ENCODE results near the gene KRT78. TPM values are rescaled to one million over a fixed set of nuclear protein-coding genes. Genes with fewer than 3 reads are reported as not detected.

Gene KRT78
- total RNA-seq, 2 donors from 2014 or later = not detected

- no peak overlapping the region for H3K4me3 ChIP-seq (ENCODE audit: low read length)
- DNase-seq = no peak
- no peaks in the 10 kb centered on the region for H3K4me1 ChIP-seq (ENCODE audit: control insufficient read depth, insufficient read depth, low read length)
- WGBS, 2 experiments (ENCODE audit: insufficient coverage in 1 of 2, insufficient read length in 1 of 2) = 90 to 94% methylated on average over 3 to 5 of the region's 5 CpGs
- peaks cover 11% of the 10 kb centered on the region for H3K27me3 Mint-ChIP-seq (ENCODE audit: insufficient read depth)
- no peaks in the 10 kb centered on the region for H3K4me1 Mint-ChIP-seq
- no peak overlapping the region for H3K27ac ChIP-seq (ENCODE audit: low read depth, low read length)
- H3K27ac Mint-ChIP-seq = no peak overlapping the region
- H3K9me3 ChIP-seq (ENCODE audit: control insufficient read depth, low read length) = no peaks in the 10 kb centered on the region
- H3K36me3 Mint-ChIP-seq (ENCODE audit: low read depth) = no peaks in the 10 kb centered on the region
- no peak for TF ChIP-seq CTCF (conservative IDR thresholded peaks at IDR 0.05)
- H3K4me3 Mint-ChIP-seq = no peak overlapping the region
- H3K27me3 ChIP-seq (ENCODE audit: control insufficient read depth, insufficient read depth, low read length, poor library complexity, severe bottlenecking) = no peaks in the 10 kb centered on the region
- H3K9me3 Mint-ChIP-seq = no peaks in the 10 kb centered on the region
- H3K36me3 ChIP-seq (ENCODE audit: control insufficient read depth, insufficient read depth, low read length) = no peaks in the 10 kb centered on the region
- H3K9ac ChIP-seq (ENCODE audit: extremely low read depth, low read length, poor library complexity, severe bottlenecking) = no peak overlapping the region
Observed at GRCh38 chr12:52794479-52795331, 54.1 kb downstream of the KRT78 start.

DNA sequence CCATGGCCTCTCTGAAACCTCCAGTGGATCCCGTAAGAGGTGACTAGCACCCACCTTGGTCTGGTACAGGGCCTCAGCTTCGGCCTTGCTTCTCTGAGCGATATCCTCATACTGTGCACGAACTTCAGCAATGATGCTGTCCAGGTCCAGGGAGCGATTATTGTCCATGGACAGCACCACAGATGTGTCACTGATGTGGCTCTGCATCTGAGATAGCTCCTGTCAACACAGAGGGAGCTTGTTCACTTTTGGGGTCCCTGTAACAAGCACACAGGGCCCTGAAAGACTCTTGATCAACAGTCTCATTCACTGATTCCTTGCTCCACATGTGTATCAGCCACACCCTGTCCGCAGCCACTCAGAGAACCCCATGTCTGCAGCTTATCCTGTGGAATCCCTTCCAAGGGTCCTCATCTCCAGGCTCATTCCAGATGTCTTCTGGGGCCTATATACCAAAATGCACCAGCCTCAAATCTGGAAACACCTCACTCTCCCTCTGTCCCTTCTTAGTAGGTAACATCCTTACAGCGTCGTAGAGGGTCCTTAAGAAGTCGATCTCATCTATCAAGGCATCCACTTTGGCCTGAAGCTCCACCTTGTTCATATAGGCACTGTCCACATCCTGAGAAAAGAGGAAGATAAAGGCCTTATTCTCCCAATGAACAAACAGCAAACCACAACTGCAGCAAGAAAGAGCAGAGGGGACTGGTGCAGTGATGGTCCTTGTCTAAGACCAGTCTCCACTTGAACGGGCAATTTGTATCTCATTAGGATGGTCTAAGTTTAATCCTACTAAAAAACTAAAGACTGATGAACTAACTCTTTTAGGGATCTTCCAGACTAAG, 56.4 kb downstream of the KRT78 start:
- Mint-ChIP-seq H3K4me3 (no peak overlapping the region), H3K27ac (no peak overlapping the region), H3K27me3 (ENCODE audit: insufficient read depth) (peaks cover 27% of the 10 kb centered on the region), H3K36me3 (ENCODE audit: low read depth) (no peaks in the 10 kb centered on the region), H3K4me1 (no peaks in the 10 kb centered on the region), H3K9me3 (no peaks in the 10 kb centered on the region)
- Histone ChIP-seq H3K4me1 (ENCODE audit: control insufficient read depth, insufficient read depth, low read length) (no peaks in the 10 kb centered on the region), H3K27me3 (ENCODE audit: control insufficient read depth, insufficient read depth, low read length, poor library complexity, severe bottlenecking) (no peaks in the 10 kb centered on the region), H3K27ac (ENCODE audit: low read depth, low read length) (no peak overlapping the region), H3K9me3 (ENCODE audit: control insufficient read depth, low read length) (no peaks in the 10 kb centered on the region), H3K36me3 (ENCODE audit: control insufficient read depth, insufficient read depth, low read length) (no peaks in the 10 kb centered on the region), H3K9ac (ENCODE audit: extremely low read depth, low read length, poor library complexity, severe bottlenecking) (no peak overlapping the region), H3K4me3 (ENCODE audit: low read length) (no peak overlapping the region)
- WGBS, 2 experiments (ENCODE audit: insufficient coverage in 1 of 2, insufficient read length in 1 of 2) = 93 to 95% methylated on average over 10 of the region's 10 CpGs
- no peak for TF ChIP-seq CTCF (conservative IDR thresholded peaks at IDR 0.05)
- no peak for DNase-seq

DNA sequence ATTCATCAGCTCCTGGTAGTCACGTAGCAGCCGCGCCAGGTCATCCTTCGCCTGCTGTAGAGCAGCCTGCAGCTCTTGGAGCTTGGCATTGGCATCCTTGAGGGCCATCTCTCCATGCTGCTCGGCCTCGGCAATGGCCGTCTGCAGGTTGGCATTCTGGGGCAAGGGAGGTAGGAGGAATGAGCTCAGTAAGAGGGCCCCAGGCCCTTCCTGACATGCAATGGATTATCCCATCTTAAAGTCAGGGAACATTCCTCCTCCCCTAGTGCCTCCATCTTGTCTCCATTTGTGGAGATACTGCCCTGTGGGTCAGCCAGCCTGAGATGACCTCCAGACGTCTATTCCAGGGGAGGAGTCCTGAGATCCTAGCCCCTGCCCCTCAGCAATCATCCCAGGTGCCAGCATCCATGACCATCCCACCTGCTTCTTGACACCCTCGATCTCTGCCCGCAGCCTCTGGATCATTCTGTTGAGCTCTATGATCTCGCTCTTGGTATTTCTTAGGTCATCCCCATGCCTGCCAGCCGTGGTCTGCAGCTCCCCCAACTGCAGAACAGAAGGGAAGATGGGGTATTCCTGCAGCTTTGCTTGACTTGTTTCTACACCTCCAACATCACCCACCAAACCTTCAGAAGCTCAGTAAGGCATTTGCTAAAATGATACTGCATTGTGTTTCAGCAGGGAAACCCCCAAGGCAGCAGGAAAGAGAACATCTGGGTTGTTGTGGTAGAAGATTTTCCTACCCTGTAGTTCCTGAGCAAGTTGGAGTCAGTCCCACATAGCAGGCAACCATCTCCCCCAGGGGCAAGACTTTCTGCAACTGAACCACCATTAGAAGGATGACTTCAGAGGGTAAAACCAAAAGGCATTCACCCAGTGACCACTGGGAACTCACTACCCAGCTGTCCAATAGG, 57.3 kb downstream of the KRT78 start:
- TF ChIP-seq CTCF (conservative IDR thresholded peaks at IDR 0.05) = no peak
- no peak overlapping the region for H3K9ac ChIP-seq (ENCODE audit: extremely low read depth, low read length, poor library complexity, severe bottlenecking)
- no peaks in the 10 kb centered on the region for H3K36me3 ChIP-seq (ENCODE audit: control insufficient read depth, insufficient read depth, low read length)
- Mint-ChIP-seq H3K27me3 (ENCODE audit: insufficient read depth) (peaks cover 30% of the 10 kb centered on the region), H3K9me3 (no peaks in the 10 kb centered on the region), H3K4me3 (no peak overlapping the region), H3K27ac (no peak overlapping the region), H3K36me3 (ENCODE audit: low read depth) (no peaks in the 10 kb centered on the region), H3K4me1 (no peaks in the 10 kb centered on the region)
- DNase-seq = no peak
- no peaks in the 10 kb centered on the region for H3K27me3 ChIP-seq (ENCODE audit: control insufficient read depth, insufficient read depth, low read length, poor library complexity, severe bottlenecking)
- no peaks in the 10 kb centered on the region for H3K4me1 ChIP-seq (ENCODE audit: control insufficient read depth, insufficient read depth, low read length)
- H3K27ac ChIP-seq (ENCODE audit: low read depth, low read length) = no peak overlapping the region
- no peak overlapping the region for H3K4me3 ChIP-seq (ENCODE audit: low read length)
- H3K9me3 ChIP-seq (ENCODE audit: control insufficient read depth, low read length) = no peaks in the 10 kb centered on the region
- 90 to 96% methylated on average over 8 to 12 of the region's 12 CpGs for WGBS, 2 experiments (ENCODE audit: insufficient coverage in 1 of 2, insufficient read length in 1 of 2)

Measured in endodermal cell (in vitro differentiated cells).